Right lung (tissue), 5 donors: ENCODE data around the gene PRAMEF11. TPM values are rescaled to one million over a fixed set of nuclear protein-coding genes. Genes with fewer than 3 reads are reported as not detected.

Source experiments
- DNase-seq, 2 donors: peaks; one replicate each; pipeline ENCODE4 v3.0.0-alpha.2; 2013
- polyA plus RNA-seq, 5 donors: library from polyadenylated mRNA; unstranded; fragments of 120-200 nt; gene quantifications; one replicate each; pipeline versions ENCODE4 v1.2.1 to v1.2.3, GENCODE V29; 2013; ENCODE audit warnings: inconsistent platforms in 1 of 5, low replicate concordance in 1 of 5; ENCODE audit not compliant: insufficient read length in 5 of 5, insufficient read depth in 1 of 5

PRAMEF11 gene
- polyA plus RNA-seq, 5 donors = not detected

GRCh38 chr1:12774801-12775345 lies 56.3 kb downstream of the PRAMEF11 start:
- DNase-seq = no peak

Other genes starting within 250 kb of the PRAMEF11 start
- 10 to 100 TPM; 31.0 to 49.4 (median 43.0) TPM for gene DHRS3, start 213.2 kb downstream of the PRAMEF11 start, polyA plus RNA-seq
- under 1 TPM in 2 of 5 donors, not detected in 3; 0.09 to 0.15 TPM for gene AADACL4, start 187.3 kb downstream of the PRAMEF11 start, polyA plus RNA-seq
- not detected for gene AADACL3, start 115.3 kb downstream of the PRAMEF11 start, polyA plus RNA-seq
- gene CFAP107, start 85.2 kb downstream of the PRAMEF11 start, polyA plus RNA-seq = 1 to 10 TPM in 4 of 5 donors, under 1 TPM in 1; 0.26 to 3.0 (median 1.7) TPM
- gene PRAMEF12, start 57.7 kb downstream of the PRAMEF11 start, polyA plus RNA-seq = not detected
- not detected for gene PRAMEF1, start 40.0 kb downstream of the PRAMEF11 start, polyA plus RNA-seq
- gene HNRNPCL1, start 17.3 kb upstream of the PRAMEF11 start, polyA plus RNA-seq = under 1 TPM in 3 of 5 donors, not detected in 2; 0.15 to 0.28 (median 0.23) TPM
- not detected for gene PRAMEF2, start 25.7 kb upstream of the PRAMEF11 start, polyA plus RNA-seq
- not detected for gene PRAMEF4, start 54.8 kb upstream of the PRAMEF11 start, polyA plus RNA-seq
- gene PRAMEF10, start 66.9 kb upstream of the PRAMEF11 start, polyA plus RNA-seq = not detected
- not detected for gene PRAMEF7, start 85.2 kb upstream of the PRAMEF11 start, polyA plus RNA-seq
- gene PRAMEF6, start 116.2 kb upstream of the PRAMEF11 start, polyA plus RNA-seq = not detected
- gene PRAMEF27, start 225.2 kb upstream of the PRAMEF11 start, polyA plus RNA-seq = not detected
- gene HNRNPCL3, start 229.4 kb upstream of the PRAMEF11 start, polyA plus RNA-seq = not detected
- gene PRAMEF25, start 239.4 kb upstream of the PRAMEF11 start, polyA plus RNA-seq = not detected